GM12878 (cell line): ENCODE results near the gene SCGB1A1. TPM values are rescaled to one million over a fixed set of nuclear protein-coding genes. Genes with fewer than 3 reads are reported as not detected.

Experiments used
- ATAC-seq: fragments of 200-7000 bp; cut with Tn5 transposase; 3 replicates; pipeline ENCODE4 v1.9.1; 2020; ENCODE audit warnings: mild to moderate bottlenecking, moderate library complexity
- BruUV-seq: library from RNA; stranded (reverse); fragments of 400-500 nt; replicated peaks from 2 replicates; lab custom pipeline; 2021; lab: Mats Ljungman, UMichigan
- CTCF ChIA-PET: fragments of 300-600 bp; sonication (Branson Sonifier 250); formaldehyde crosslinking; extraction: SDS; loops from one replicate; lab custom pipeline; 2021; ENCODE audit warnings: inconsistent platforms; lab: Yijun Ruan, JAX
- POLR2A ChIA-PET: fragments of 350-600 bp; formaldehyde crosslinking; extraction: SDS; loops from one replicate; lab custom pipeline; 2021; ENCODE audit warnings: inconsistent platforms; lab: Charles Lee
- RAD21 ChIA-PET: fragments of 300-600 bp; sonication (Branson Sonifier 250); formaldehyde crosslinking; loops from one replicate; lab custom pipeline; 2023; ENCODE audit warnings: antibody characterized with exemption; ENCODE audit not compliant: unreplicated experiment; lab: Charles Lee
- SMC1A ChIA-PET: fragments of 300-600 bp; sonication (Branson Sonifier 250); formaldehyde crosslinking; loops from one replicate; lab custom pipeline; 2023; ENCODE audit not compliant: unreplicated experiment, uncharacterized antibody; lab: Charles Lee
- DNase-seq: peaks from one replicate; pipeline ENCODE4 v3.0.0-alpha.2; 2011; ENCODE audit warnings: low read depth, low spot score
- FAIRE-seq: peaks from 3 replicates; lab custom pipeline; 2011; peaks lifted over from hg19 to GRCh38; lab: Jason Lieb, UNC
- H2AFZ ChIP-seq: 2 replicates; pipeline ENCODE4 v1.6.0; 2011; ENCODE audit warnings: low read depth, low read length, control low read depth; ENCODE audit not compliant: control insufficient read depth
- H3K27ac ChIP-seq: 2 replicates; pipeline ENCODE4 v1.5.1; 2011; ENCODE audit warnings: control low read depth; ENCODE audit not compliant: control insufficient read depth, insufficient read depth
- H3K27me3 ChIP-seq, 2 experiments: replicated peaks in 1 of 2; 2 replicates each; pipeline versions ENCODE4 v1.6.0 to v1.6.1; 2011; ENCODE audit warnings: low read length in 1 of 2; ENCODE audit not compliant: control insufficient read depth in 2 of 2, insufficient read depth in 2 of 2
- H3K36me3 ChIP-seq, 2 experiments: 2 replicates each; pipeline ENCODE4 v1.5.1; 2011; ENCODE audit warnings: low read length in 1 of 2; ENCODE audit not compliant: control insufficient read depth in 2 of 2, insufficient read depth in 2 of 2
- H3K4me1 ChIP-seq: 2 replicates; pipeline ENCODE4 v1.6.1; 2011; ENCODE audit warnings: mild to moderate bottlenecking, low read length, moderate library complexity, mixed read lengths; ENCODE audit not compliant: control insufficient read depth, insufficient read depth
- H3K4me2 ChIP-seq: 2 replicates; pipeline ENCODE4 v1.6.0; 2011; ENCODE audit warnings: control low read depth; ENCODE audit not compliant: control insufficient read depth, insufficient read depth
- H3K4me3 ChIP-seq: fragments of 200-600 bp; sonication (generic); 2 replicates; pipeline ENCODE4 v1.5.1; 2016
- H3K79me2 ChIP-seq: 2 replicates; pipeline ENCODE4 v1.6.0; 2011; ENCODE audit warnings: low read length; ENCODE audit not compliant: control insufficient read depth, insufficient read depth
- H3K9ac ChIP-seq: 2 replicates; pipeline ENCODE4 v1.8.0; 2011; ENCODE audit warnings: low read length, control low read depth, mixed read lengths; ENCODE audit not compliant: control insufficient read depth, insufficient read depth
- H3K9me3 ChIP-seq: replicated peaks from 3 replicates; pipeline ENCODE4 v1.5.1; 2011; ENCODE audit warnings: mild to moderate bottlenecking, low read length; ENCODE audit not compliant: control insufficient read depth, insufficient read depth
- H4K20me1 ChIP-seq: 2 replicates; pipeline ENCODE4 v1.6.0; 2011; ENCODE audit not compliant: control insufficient read depth, insufficient read depth
- CHD2 ChIP-seq: IDR thresholded peaks from 2 replicates; pipeline ENCODE4 v1.6.1; 2011; ENCODE audit warnings: low read depth, low read length, improper control_type of control experiment, borderline replicate concordance
- FOXK2 ChIP-seq: fragments of 450-650 bp; IDR thresholded peaks from 2 replicates; pipeline ENCODE4 v1.6.1; 2017; ENCODE audit warnings: mild to moderate bottlenecking, moderate library complexity
- HSF1 ChIP-seq: fragments of 150-350 bp; IDR thresholded peaks from 2 replicates; pipeline ENCODE4 v1.6.1; 2014; ENCODE audit warnings: mild to moderate bottlenecking, low read depth, low read length
- IRF3 ChIP-seq: fragments of 450-650 bp; IDR thresholded peaks from 2 replicates; pipeline ENCODE4 v1.6.1; 2014; ENCODE audit warnings: mild to moderate bottlenecking
- LARP7 ChIP-seq: fragments of 450-650 bp; IDR thresholded peaks from 2 replicates; pipeline ENCODE4 v1.6.1; 2017; ENCODE audit warnings: mild to moderate bottlenecking
- MEF2A ChIP-seq: IDR thresholded peaks from 2 replicates; pipeline ENCODE4 v1.6.1; 2011; ENCODE audit warnings: low read depth, mild to moderate bottlenecking, low read length, moderate library complexity; ENCODE audit not compliant: insufficient read depth
- MYB ChIP-seq: fragments of 150-350 bp; IDR thresholded peaks from 2 replicates; pipeline ENCODE4 v1.6.1; 2014; ENCODE audit warnings: mild to moderate bottlenecking, low read depth, low read length, borderline replicate concordance
- NBN ChIP-seq: fragments of 450-650 bp; IDR thresholded peaks from 2 replicates; pipeline ENCODE4 v1.6.1; 2016
- PML ChIP-seq: IDR thresholded peaks from 2 replicates; pipeline ENCODE4 v1.6.1; 2012; ENCODE audit warnings: low read length, inconsistent platforms
- POU2F2 ChIP-seq: IDR thresholded peaks from 3 replicates; pipeline ENCODE4 v1.6.1; 2011; ENCODE audit warnings: low read depth, mild to moderate bottlenecking, low read length, borderline replicate concordance
- RCOR1 ChIP-seq: conservative IDR thresholded peaks from 2 replicates; pipeline ENCODE4 v1.6.1; 2012; ENCODE audit warnings: low read depth, low read length, improper control_type of control experiment
- SMC3 ChIP-seq: IDR thresholded peaks from 2 replicates; pipeline ENCODE4 v1.6.1; 2011; ENCODE audit warnings: low read length, improper control_type of control experiment, borderline replicate concordance
- TARDBP ChIP-seq: IDR thresholded peaks from 2 replicates; pipeline ENCODE4 v1.6.1; 2016; ENCODE audit warnings: borderline replicate concordance
- TCF12 ChIP-seq: IDR thresholded peaks from 2 replicates; pipeline ENCODE4 v1.6.1; 2011; ENCODE audit warnings: low read depth, mild to moderate bottlenecking, low read length
- TCF3 ChIP-seq: IDR thresholded peaks from 2 replicates; pipeline ENCODE4 v1.6.1; 2012; ENCODE audit warnings: low read depth, mild to moderate bottlenecking, low read length, borderline replicate concordance; ENCODE audit not compliant: insufficient read depth
- YBX1 ChIP-seq: fragments of 450-650 bp; IDR thresholded peaks from 2 replicates; pipeline ENCODE4 v1.6.1; 2016; ENCODE audit warnings: antibody characterized with exemption
- WGBS: methylation state at CpG from one replicate; pipeline ENCODE4 v1.1.6; 2016; ENCODE audit warnings: low lambda C conversion rate; ENCODE audit not compliant: insufficient replicate concordance, insufficient coverage; ENCODE audit errors: missing lambda C conversion rate; 5-methylcytosine and 5-hydroxymethylcytosine counted together
- in situ Hi-C: fragments of 300-500 bp; cut with MboI; formaldehyde crosslinking; loops from 9 replicates; pipeline ENCODE4 v1.14.3; 2018; ENCODE audit warnings: mixed read lengths
- intact Hi-C: fragments of 100-400 bp; cut with micrococcal nuclease; formaldehyde crosslinking; loops from one replicate; pipeline ENCODE4 v1.14.2; 2022; ENCODE audit not compliant: unreplicated experiment
- polyA plus RNA-seq, 11 experiments: library from polyadenylated mRNA; depleted of rRNA in 4 of 11; unstranded in 6 of 11; stranded (reverse) in 5 of 11; fragments of >200 nt; fragmentation: Nextera tagmentation in 4 of 11; fragmentation: Illumina TruSeq in 1 of 11; extraction: Ambion mirVana in 4 of 11; extraction: Trizol in 1 of 11; gene quantifications; 1 replicate in 1 of 11; 2 replicates in 10 of 11; pipeline versions ENCODE4 v1.2.1 to v1.2.3, GENCODE V29; 2011 to 2016; ENCODE audit warnings: inconsistent platforms in 2 of 11, missing spikeins in 2 of 11, low read depth in 1 of 11
- total RNA-seq, 4 experiments: library from RNA; depleted of rRNA in 3 of 4; stranded (reverse); fragments of >200 nt in 3 of 4; fragmentation: Illumina TruSeq in 1 of 4; extraction: Trizol in 1 of 4; gene quantifications; 2 replicates each; pipeline versions ENCODE4 v1.2.1 to v1.2.3, GENCODE V29; 2013 to 2021
- TF ChIP-seq, protein P1 (sequence below): IDR thresholded peaks from 2 replicates; pipeline ENCODE4 v1.6.1; 2012; ENCODE audit warnings: low read length, inconsistent platforms

SCGB1A1 gene
- total and polyA plus RNA-seq, 10 of the 15 experiments (the other 5 are each of a cell fraction or from before 2014, with no cell fraction given) = not detected

- POLR2A ChIA-PET = no interaction called here
- DNase-seq = no peak
- no peak for ATAC-seq
- Histone ChIP-seq H3K4me3 (no peak overlapping the region), H3K27ac (no peak overlapping the region)
- no peak for FAIRE-seq
- CTCF ChIA-PET = interaction anchor here (0.6 to 2.8 kb wide), 3 partner anchors 28 to 58 kb away, joined by 3 to 20 read pairs (median 3); no protein-coding TSS in a partner anchor
- no peak for TF ChIP-seq SMC3
- no peak for TF ChIP-seq HSF1
- TF ChIP-seq, protein P1, sequence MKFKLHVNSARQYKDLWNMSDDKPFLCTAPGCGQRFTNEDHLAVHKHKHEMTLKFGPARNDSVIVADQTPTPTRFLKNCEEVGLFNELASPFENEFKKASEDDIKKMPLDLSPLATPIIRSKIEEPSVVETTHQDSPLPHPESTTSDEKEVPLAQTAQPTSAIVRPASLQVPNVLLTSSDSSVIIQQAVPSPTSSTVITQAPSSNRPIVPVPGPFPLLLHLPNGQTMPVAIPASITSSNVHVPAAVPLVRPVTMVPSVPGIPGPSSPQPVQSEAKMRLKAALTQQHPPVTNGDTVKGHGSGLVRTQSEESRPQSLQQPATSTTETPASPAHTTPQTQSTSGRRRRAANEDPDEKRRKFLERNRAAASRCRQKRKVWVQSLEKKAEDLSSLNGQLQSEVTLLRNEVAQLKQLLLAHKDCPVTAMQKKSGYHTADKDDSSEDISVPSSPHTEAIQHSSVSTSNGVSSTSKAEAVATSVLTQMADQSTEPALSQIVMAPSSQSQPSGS = no peak
- TF ChIP-seq TCF12 = no peak
- TF ChIP-seq YBX1 = no peak
- no peak for TF ChIP-seq MEF2A
- no peak for TF ChIP-seq NBN
- no peak for TF ChIP-seq POU2F2
- TF ChIP-seq PML = no peak
- TF ChIP-seq TCF3 = no peak
- TF ChIP-seq LARP7 = no peak
- no peak for TF ChIP-seq RCOR1
- no peak for TF ChIP-seq FOXK2
- no peak for TF ChIP-seq CHD2
- TF ChIP-seq IRF3 = no peak
- TF ChIP-seq MYB = no peak
- no peak for TF ChIP-seq TARDBP
- TF ChIP-seq, all 136 proteins: peak for 0
- Histone ChIP-seq H3K79me2 (no peaks in the 10 kb centered on the region), H3K4me2 (no peak overlapping the region), H4K20me1 (no peaks in the 10 kb centered on the region), H3K9me3 (no peaks in the 10 kb centered on the region), H3K27me3 (no peaks in the 10 kb centered on the region), H2AFZ (no peak overlapping the region), H3K9ac (no peak overlapping the region), H3K36me3 (no peaks in the 10 kb centered on the region), H3K4me1 (no peaks in the 10 kb centered on the region; the same call in 1 of the 2 replicates)
- intact Hi-C loops (no loop called here), in situ Hi-C loops (no loop called here)
- ChIA-PET SMC1A (interaction anchor here (5.8 kb wide), 1 partner anchor 34 kb away, joined by 70 read pairs; the partner anchor contains the start of gene ASRGL1), RAD21 (no interaction called here)
- BruUV-seq = no TSS peak
- 86% methylated on average over 18 of the region's 18 CpGs for WGBS
Observed at GRCh38 chr11:62373464-62374119, 45.2 kb upstream of the SCGB1A1 start.
